T-cell (primary cell): ENCODE data around the gene GMCL1. TPM values are rescaled to one million over a fixed set of nuclear protein-coding genes. Genes with fewer than 3 reads are reported as not detected.

Experiments used
- ATAC-seq, 4 experiments: fragments of 200-7000 bp in 3 of 4; fragments of 150-1000 bp in 1 of 4; cut with Tn5 transposase; replicated peaks in 1 of 4; 1 replicate in 3 of 4; 2 replicates in 1 of 4; pipeline ENCODE4 v1.10.0; 2021; ENCODE audit warnings: moderate library complexity in 3 of 4, mild to moderate bottlenecking in 2 of 4, moderate number of reproducible peaks in 1 of 4
- CTCF ChIA-PET, 2 donors: fragments of 300-600 bp; sonication (Branson Sonifier 250); formaldehyde crosslinking; loops; one replicate each; lab custom pipeline; 2022; ENCODE audit warnings: antibody characterized with exemption in 2 of 2; lab: Charles Lee
- POLR2A ChIA-PET, 2 donors: fragments of 300-600 bp; sonication (Branson Sonifier 250); formaldehyde crosslinking; loops; one replicate each; lab custom pipeline; 2022; ENCODE audit warnings: antibody characterized with exemption in 2 of 2; lab: Charles Lee
- DNase-seq, 35 experiments: peaks; one replicate each; pipeline versions ENCODE4 v3.0.0 to v3.0.0-alpha.2; 2013 to 2023
- H3K27ac ChIP-seq: one replicate; pipeline ENCODE4 v1.5.1; 2013; ENCODE audit warnings: low read length
- H3K27me3 ChIP-seq, 2 experiments: replicated peaks in 1 of 2; 1 replicate in 1 of 2; 2 replicates in 1 of 2; pipeline versions ENCODE4 v1.6.1 to v1.7.0; 2013; ENCODE audit warnings: low read length in 1 of 2, mixed read lengths in 1 of 2; ENCODE audit not compliant: control insufficient read depth in 2 of 2, insufficient read depth in 2 of 2; ENCODE audit errors: extremely low read depth in 1 of 2
- H3K36me3 ChIP-seq, 2 donors: 1 replicate in 1 of 2; 2 replicates in 1 of 2; pipeline versions ENCODE4 v1.6.1 to v1.7.0; 2013; ENCODE audit warnings: low read length in 1 of 2; ENCODE audit not compliant: control insufficient read depth in 2 of 2, insufficient read depth in 1 of 2; ENCODE audit errors: extremely low read depth in 1 of 2
- H3K4me1 ChIP-seq, 2 experiments: 1 replicate in 1 of 2; 2 replicates in 1 of 2; pipeline versions ENCODE4 v1.6.1 to v1.7.0; 2013; ENCODE audit warnings: low read length in 2 of 2, mixed read lengths in 1 of 2; ENCODE audit not compliant: insufficient read depth in 2 of 2, control insufficient read depth in 1 of 2; ENCODE audit errors: extremely low read depth in 1 of 2
- H3K4me3 ChIP-seq, 2 donors: 1 replicate in 1 of 2; 2 replicates in 1 of 2; pipeline versions ENCODE4 v1.5.1 to v1.7.0; 2013; ENCODE audit warnings: mild to moderate bottlenecking in 2 of 2, low read length in 1 of 2, moderate library complexity in 1 of 2; ENCODE audit not compliant: control insufficient read depth in 1 of 2; ENCODE audit errors: extremely low read depth in 1 of 2
- H3K9me3 ChIP-seq: 2 replicates; pipeline ENCODE4 v1.7.0; 2013
- H3K27ac Mint-ChIP-seq, 2 donors: one replicate each; pipeline ENCODE4 v1.8.0; 2020 to 2021; ENCODE audit warnings: mild to moderate bottlenecking in 2 of 2, mixed read lengths in 2 of 2
- H3K27me3 Mint-ChIP-seq, 2 donors: one replicate each; pipeline ENCODE4 v1.8.0; 2021 to 2022; ENCODE audit warnings: mixed read lengths in 2 of 2
- H3K36me3 Mint-ChIP-seq: one replicate; pipeline ENCODE4 v1.8.0; 2021; ENCODE audit warnings: mixed read lengths
- H3K4me1 Mint-ChIP-seq, 3 donors: one replicate each; pipeline ENCODE4 v1.8.0; 2020 to 2022; ENCODE audit warnings: mixed read lengths in 3 of 3, mild to moderate bottlenecking in 1 of 3
- H3K4me3 Mint-ChIP-seq, 3 donors: one replicate each; pipeline ENCODE4 v1.8.0; 2020 to 2022; ENCODE audit warnings: mild to moderate bottlenecking in 3 of 3, mixed read lengths in 3 of 3, moderate library complexity in 3 of 3
- H3K9me3 Mint-ChIP-seq, 3 donors: one replicate each; pipeline ENCODE4 v1.8.0; 2020 to 2022; ENCODE audit warnings: mixed read lengths in 3 of 3
- WGBS: methylation state at CpG from one replicate; pipeline ENCODE4 v1.1.5; 2013; ENCODE audit warnings: missing lambda C conversion rate; ENCODE audit not compliant: insufficient coverage; 5-methylcytosine and 5-hydroxymethylcytosine counted together
- total RNA-seq, 35 experiments: library from RNA in 6 of 35; stranded (reverse) in 6 of 35; fragments of 120-200 nt in 1 of 35; gene quantifications; one replicate each; pipeline versions ENCODE4 v1.2.1 to v1.2.4 and lab custom pipeline; 2013 to 2026

GMCL1 gene, protein sequence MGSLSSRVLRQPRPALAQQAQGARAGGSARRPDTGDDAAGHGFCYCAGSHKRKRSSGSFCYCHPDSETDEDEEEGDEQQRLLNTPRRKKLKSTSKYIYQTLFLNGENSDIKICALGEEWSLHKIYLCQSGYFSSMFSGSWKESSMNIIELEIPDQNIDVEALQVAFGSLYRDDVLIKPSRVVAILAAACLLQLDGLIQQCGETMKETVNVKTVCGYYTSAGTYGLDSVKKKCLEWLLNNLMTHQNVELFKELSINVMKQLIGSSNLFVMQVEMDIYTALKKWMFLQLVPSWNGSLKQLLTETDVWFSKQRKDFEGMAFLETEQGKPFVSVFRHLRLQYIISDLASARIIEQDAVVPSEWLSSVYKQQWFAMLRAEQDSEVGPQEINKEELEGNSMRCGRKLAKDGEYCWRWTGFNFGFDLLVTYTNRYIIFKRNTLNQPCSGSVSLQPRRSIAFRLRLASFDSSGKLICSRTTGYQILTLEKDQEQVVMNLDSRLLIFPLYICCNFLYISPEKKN
- 10 to 100 TPM; 25.4 to 32.0 (median 27.8) TPM for total RNA-seq
- 26.9 TPM for total RNA-seq (2013)
- 12.4 to 90.8 (median 48.0) reads per million in 29 experiments for total RNA-seq (lab: John Stamatoyannopoulos, UW)

DNA sequence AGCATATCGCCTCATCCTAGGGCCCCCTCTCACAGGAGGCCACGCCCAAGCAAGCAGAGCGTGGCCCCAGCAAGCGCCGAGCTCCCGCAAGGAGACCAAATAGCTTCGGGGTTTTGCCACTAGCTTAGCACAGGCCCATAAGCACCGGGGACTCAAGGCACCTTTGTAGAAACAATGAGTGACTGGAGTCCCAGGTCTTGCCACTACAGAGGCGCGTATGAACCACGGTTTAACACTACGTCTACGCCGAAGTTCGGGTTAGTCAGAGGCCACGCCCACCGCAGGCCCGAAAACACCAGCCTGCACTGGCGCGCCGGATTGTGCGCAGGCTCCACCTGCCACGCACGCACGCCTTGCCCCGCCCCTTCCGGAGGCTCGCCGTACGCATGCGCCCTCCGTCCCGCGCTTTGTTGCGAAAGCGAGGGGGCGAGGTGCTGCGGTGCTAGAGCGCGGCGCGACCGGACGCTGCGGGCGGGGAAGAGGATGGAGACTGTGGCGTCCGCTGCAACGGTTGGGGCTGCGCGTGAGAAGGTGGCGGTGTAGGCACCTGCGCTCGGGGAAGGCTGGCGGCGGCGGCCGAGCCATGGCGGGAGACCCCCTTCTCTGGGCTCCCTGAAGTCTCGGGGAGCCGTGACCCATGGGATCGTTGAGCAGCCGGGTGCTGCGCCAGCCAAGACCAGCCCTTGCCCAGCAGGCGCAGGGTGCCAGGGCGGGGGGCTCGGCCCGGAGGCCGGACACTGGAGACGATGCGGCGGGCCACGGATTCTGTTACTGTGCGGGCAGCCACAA, at the start of gene GMCL1:
Gene GMCL1, plus strand, starts transcription at position 405 of the 789 bp plus-strand sequence. Its CDS starts 233 bp downstream, at position 638.
- Histone ChIP-seq H3K36me3 (peaks cover 0 to 11% of the 10 kb centered on the region in 2 donors), H3K4me3 (peak within 1 kb of the TSS; percentile 74 to 91), H3K27ac (peak within 1 kb of the TSS; percentile 97), H3K27me3 (no peaks in the 10 kb centered on the region), H3K9me3 (no peaks in the 10 kb centered on the region), H3K4me1 (peaks cover 12 to 33% of the 10 kb centered on the region in 2 experiments)
- WGBS: under 1% methylated on average over 74 of the region's 74 CpGs
- H3K27ac Mint-ChIP-seq: peak within 1 kb of the TSS; percentile 93 to 96
- H3K27me3 Mint-ChIP-seq: no peaks in the 10 kb centered on the region
- peaks cover 3% of the 10 kb centered on the region for H3K36me3 Mint-ChIP-seq
- ATAC-seq (peak; percentile 92 to 96 (median 94)), DNase-seq (peak; percentile 95 to 100 (median 98))
- CTCF ChIA-PET: interaction anchor here in 1 of 2 donors (0.5 to 1.1 kb wide), 4 partner anchors 105 to 1454 kb away, joined by 3 to 11 read pairs (median 4); partner anchors contain the start of gene NFU1
- H3K4me3 Mint-ChIP-seq: peak within 1 kb of the TSS; percentile 83 to 96 (median 95)
- POLR2A ChIA-PET: interaction anchor here in 1 of 2 donors (1.0 to 1.1 kb wide), 2 partner anchors 65 to 464 kb away, joined by 3 read pairs; partner anchors contain the start of genes SNRNP27 and SNRPG
- peaks cover 53 to 56% (median 54%) of the 10 kb centered on the region in 3 donors for H3K4me1 Mint-ChIP-seq
- no peaks in the 10 kb centered on the region for H3K9me3 Mint-ChIP-seq

DNA sequence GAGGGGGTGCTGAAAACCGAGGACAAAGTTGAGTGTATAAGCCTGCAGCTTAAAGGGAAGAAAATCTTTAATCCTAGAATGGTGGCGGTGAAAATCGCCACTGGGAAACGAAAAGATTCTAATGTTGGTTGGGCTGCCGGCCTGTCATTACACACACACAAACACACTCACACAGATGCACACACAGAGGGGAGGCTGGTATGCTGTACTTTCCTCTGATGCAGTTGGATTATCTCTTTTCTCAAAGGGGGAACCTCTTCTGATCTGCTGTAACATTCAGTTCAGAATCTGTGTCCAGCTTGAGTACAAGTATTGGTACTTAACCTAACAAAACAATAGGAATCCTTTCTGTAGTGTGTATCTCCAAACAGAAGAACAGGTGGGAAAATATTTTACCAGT, 48.5 kb upstream of the GMCL1 start:
- ChIA-PET CTCF (no interaction called here), POLR2A (no interaction called here)
- H3K27me3 ChIP-seq: no peaks in the 10 kb centered on the region
- H3K4me1 ChIP-seq: no peaks in the 10 kb centered on the region
- Mint-ChIP-seq H3K27me3 (no peaks in the 10 kb centered on the region), H3K9me3 (no peaks in the 10 kb centered on the region), H3K4me3 (no peak overlapping the region), H3K4me1 (peaks cover 5% of the 10 kb centered on the region in 3 donors), H3K27ac (no peak overlapping the region), H3K36me3 (peaks cover 4% of the 10 kb centered on the region)
- H3K27ac ChIP-seq: no peak overlapping the region
- H3K9me3 ChIP-seq: no peaks in the 10 kb centered on the region
- DNase-seq (no peak), ATAC-seq (no peak)
- no peak overlapping the region for H3K4me3 ChIP-seq
- peaks cover 0 to 3% of the 10 kb centered on the region in 2 donors for H3K36me3 ChIP-seq
- no CpG with 5 or more reads among the region's 5 CpGs for WGBS

DNA sequence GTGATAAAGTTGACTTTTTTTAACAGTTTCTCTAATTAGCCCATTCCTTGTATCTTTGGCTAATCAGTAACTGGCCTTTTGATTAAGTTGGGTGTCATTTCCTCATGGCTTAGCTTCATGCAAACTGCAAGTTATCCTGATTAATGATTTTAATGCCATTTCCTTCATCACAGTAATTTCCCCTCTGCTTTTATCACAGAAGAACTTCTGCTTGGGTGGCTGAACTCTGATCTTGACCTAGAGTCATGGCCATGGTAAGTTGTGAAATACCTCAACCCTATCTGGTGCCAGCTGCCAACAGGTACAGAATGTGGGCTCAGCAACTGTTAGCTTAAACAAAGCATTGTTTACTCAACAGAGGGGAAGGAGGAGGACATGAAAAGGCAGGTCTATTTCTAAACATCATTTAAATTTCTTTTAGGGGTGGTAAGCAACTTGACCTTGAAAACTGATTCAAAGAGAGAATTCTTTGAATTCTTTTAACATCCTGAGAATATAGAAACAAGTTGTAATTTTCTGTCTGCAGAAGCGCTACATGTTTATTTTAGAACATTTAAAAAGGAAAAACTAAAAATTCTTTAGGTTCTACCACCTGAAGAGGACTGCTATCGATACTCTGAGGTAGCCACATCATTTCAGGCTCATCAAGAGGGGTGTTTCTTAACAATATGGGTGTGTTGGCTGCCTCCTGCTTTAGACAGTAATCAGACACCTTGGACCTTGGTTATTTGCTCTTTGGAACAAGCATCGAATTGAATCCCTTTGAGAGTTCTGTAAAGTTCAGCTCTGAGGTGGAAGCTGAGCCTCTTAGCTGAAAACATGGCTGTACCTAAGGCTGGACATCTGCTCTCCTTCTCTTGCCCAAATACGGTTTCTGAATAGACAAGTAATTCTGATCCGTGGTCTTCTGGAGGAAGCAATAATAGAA, 47.9 kb upstream of the GMCL1 start:
- POLR2A ChIA-PET: no interaction called here
- H3K4me3 ChIP-seq: no peak overlapping the region
- H3K9me3 Mint-ChIP-seq: no peaks in the 10 kb centered on the region
- H3K4me1 Mint-ChIP-seq: peaks cover 0 to under 1% (median 0%) of the 10 kb centered on the region in 3 donors
- DNase-seq (no peak), ATAC-seq (no peak)
- no peak overlapping the region for H3K4me3 Mint-ChIP-seq
- no peaks in the 10 kb centered on the region for H3K9me3 ChIP-seq
- H3K36me3 Mint-ChIP-seq: peaks cover 6% of the 10 kb centered on the region
- no peaks in the 10 kb centered on the region for H3K27me3 ChIP-seq
- no peaks in the 10 kb centered on the region for H3K27me3 Mint-ChIP-seq
- CTCF ChIA-PET: no interaction called here
- H3K27ac Mint-ChIP-seq: no peak overlapping the region
- peaks cover 0 to 3% of the 10 kb centered on the region in 2 donors for H3K36me3 ChIP-seq
- no peaks in the 10 kb centered on the region for H3K4me1 ChIP-seq
- H3K27ac ChIP-seq: no peak overlapping the region
- 89% methylated on average over 1 of the region's 5 CpGs for WGBS

DNA sequence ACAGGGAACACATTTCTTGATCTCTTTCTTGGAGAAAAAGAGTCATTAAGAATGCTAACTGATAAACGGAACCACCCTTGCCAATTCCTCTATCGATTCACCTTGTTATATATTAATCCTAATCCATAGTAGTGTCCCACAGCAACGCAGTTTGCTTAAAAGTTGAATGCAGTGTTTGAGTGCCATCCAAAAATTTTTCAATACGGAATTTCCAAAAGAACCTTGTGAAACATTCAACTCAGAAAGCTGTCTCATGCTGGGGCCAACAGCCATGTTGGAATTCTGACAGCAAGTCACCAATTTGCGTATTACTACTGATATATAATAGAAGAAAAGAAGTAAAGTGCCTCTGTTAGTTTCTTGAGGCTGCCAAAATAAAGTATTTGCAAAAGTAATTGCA, 45.2 kb upstream of the GMCL1 start:
- WGBS: no CpG with 5 or more reads among the region's 5 CpGs
- Mint-ChIP-seq H3K9me3 (no peaks in the 10 kb centered on the region), H3K27me3 (no peaks in the 10 kb centered on the region), H3K36me3 (peaks cover 21% of the 10 kb centered on the region), H3K4me3 (no peak overlapping the region), H3K27ac (no peak overlapping the region), H3K4me1 (peaks cover 0 to 4% (median 1%) of the 10 kb centered on the region in 3 donors)
- Histone ChIP-seq H3K27ac (no peak overlapping the region), H3K36me3 (peaks cover 0 to 5% of the 10 kb centered on the region in 2 donors), H3K27me3 (no peaks in the 10 kb centered on the region), H3K4me1 (no peaks in the 10 kb centered on the region), H3K4me3 (no peak overlapping the region), H3K9me3 (no peaks in the 10 kb centered on the region)
- no peak for DNase-seq
- CTCF ChIA-PET: no interaction called here
- POLR2A ChIA-PET: interaction anchor here in 1 of 2 donors (0.6 kb wide), 1 partner anchor 219 kb away, joined by 3 read pairs; no protein-coding TSS in a partner anchor
- no peak for ATAC-seq

DNA sequence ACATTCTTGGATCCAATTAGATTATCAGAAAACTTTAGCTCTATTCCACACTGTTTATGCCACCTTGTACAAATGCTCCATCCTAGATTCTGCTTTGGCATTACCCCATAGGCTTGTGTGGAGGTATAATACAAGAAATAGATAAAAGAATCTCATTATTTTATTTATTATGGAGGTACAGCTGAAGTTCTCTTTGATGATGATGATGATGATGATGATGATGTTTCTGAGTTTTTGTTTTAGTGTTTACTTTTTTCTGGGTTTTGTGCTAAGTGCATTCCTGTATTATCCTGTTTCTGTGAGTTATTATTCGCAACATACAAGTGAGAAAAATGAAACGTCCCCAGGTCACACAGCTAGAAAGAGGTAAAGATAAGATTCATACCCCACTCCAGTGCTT, 44.1 kb upstream of the GMCL1 start:
- Histone ChIP-seq H3K27me3 (no peaks in the 10 kb centered on the region), H3K4me3 (no peak overlapping the region), H3K36me3 (peaks cover 0 to 5% of the 10 kb centered on the region in 2 donors), H3K27ac (no peak overlapping the region), H3K4me1 (peaks cover 0 to 6% of the 10 kb centered on the region in 2 experiments), H3K9me3 (no peaks in the 10 kb centered on the region)
- no peak for ATAC-seq
- ChIA-PET CTCF (interaction anchor here in 1 of 2 donors (1.0 kb wide), 1 partner anchor 220 kb away, joined by 6 read pairs; no protein-coding TSS in a partner anchor), POLR2A (no interaction called here)
- DNase-seq: no peak
- H3K36me3 Mint-ChIP-seq: peaks cover 27% of the 10 kb centered on the region
- H3K4me3 Mint-ChIP-seq: no peak overlapping the region
- peaks cover 7 to 14% (median 13%) of the 10 kb centered on the region in 3 donors for H3K4me1 Mint-ChIP-seq
- H3K27me3 Mint-ChIP-seq: no peaks in the 10 kb centered on the region
- no peak overlapping the region for H3K27ac Mint-ChIP-seq
- H3K9me3 Mint-ChIP-seq: no peaks in the 10 kb centered on the region
- no CpG with 5 or more reads among the region's 2 CpGs for WGBS
